Astrocyte (in vitro differentiated cells and primary cell): ENCODE measurements around the gene EVC. TPM values are rescaled to one million over a fixed set of nuclear protein-coding genes. Genes with fewer than 3 reads are reported as not detected.

Source experiments
- DNase-seq: peaks from one replicate; pipeline ENCODE4 v3.0.0-alpha.2; 2010; ENCODE audit warnings: low read depth
- FAIRE-seq: peaks from 2 replicates; lab custom pipeline; 2011; peaks lifted over from hg19 to GRCh38; lab: Jason Lieb, UNC
- H2AFZ ChIP-seq: 2 replicates; pipeline ENCODE4 v1.6.0; 2012; ENCODE audit warnings: low read depth, low read length, inconsistent platforms
- H3K27ac ChIP-seq: 2 replicates; pipeline ENCODE4 v1.5.1; 2011; ENCODE audit warnings: low read depth, low read length, inconsistent platforms
- H3K27me3 ChIP-seq: 2 replicates; pipeline ENCODE4 v1.6.0; 2011; ENCODE audit warnings: low read length, inconsistent platforms; ENCODE audit not compliant: insufficient read depth
- H3K36me3 ChIP-seq: 2 replicates; pipeline ENCODE4 v1.5.1; 2011; ENCODE audit warnings: low read length, inconsistent platforms; ENCODE audit not compliant: insufficient read depth
- H3K4me1 ChIP-seq: 2 replicates; pipeline ENCODE4 v1.5.1; 2011; ENCODE audit warnings: low read length, inconsistent platforms; ENCODE audit not compliant: insufficient read depth
- H3K4me2 ChIP-seq: 2 replicates; pipeline ENCODE4 v1.6.0; 2012; ENCODE audit warnings: low read length, inconsistent platforms
- H3K4me3 ChIP-seq: 2 replicates; pipeline ENCODE4 v1.5.1; 2011; ENCODE audit warnings: low read depth, mild to moderate bottlenecking, low read length, inconsistent platforms; ENCODE audit not compliant: insufficient read depth
- H3K79me2 ChIP-seq: 2 replicates; pipeline ENCODE4 v1.6.0; 2012; ENCODE audit warnings: mild to moderate bottlenecking, low read length, inconsistent platforms; ENCODE audit not compliant: insufficient read depth
- H3K9ac ChIP-seq: 2 replicates; pipeline ENCODE4 v1.6.0; 2012; ENCODE audit warnings: mild to moderate bottlenecking, low read length, inconsistent platforms
- H3K9me3 ChIP-seq: 2 replicates; pipeline ENCODE4 v1.5.1; 2012; ENCODE audit warnings: low read depth, mild to moderate bottlenecking, low read length, inconsistent platforms; ENCODE audit not compliant: insufficient read depth
- H4K20me1 ChIP-seq: 2 replicates; pipeline ENCODE4 v1.6.0; 2012; ENCODE audit warnings: low read length, inconsistent platforms; ENCODE audit not compliant: insufficient read depth
- H3K27ac Mint-ChIP-seq: one replicate; pipeline ENCODE4 v1.8.0; 2021; ENCODE audit warnings: mild to moderate bottlenecking, mixed read lengths; ENCODE audit not compliant: unreplicated experiment
- H3K27me3 Mint-ChIP-seq: one replicate; pipeline ENCODE4 v1.8.0; 2021; ENCODE audit warnings: low read depth, mixed read lengths; ENCODE audit not compliant: unreplicated experiment
- H3K36me3 Mint-ChIP-seq: one replicate; pipeline ENCODE4 v1.8.0; 2021; ENCODE audit warnings: low read depth, mixed read lengths; ENCODE audit not compliant: unreplicated experiment
- H3K4me1 Mint-ChIP-seq: one replicate; pipeline ENCODE4 v1.8.0; 2021; ENCODE audit warnings: low read depth, mixed read lengths; ENCODE audit not compliant: unreplicated experiment
- H3K4me3 Mint-ChIP-seq: one replicate; pipeline ENCODE4 v1.8.0; 2021; ENCODE audit warnings: mild to moderate bottlenecking, moderate library complexity, mixed read lengths; ENCODE audit not compliant: unreplicated experiment
- H3K9me3 Mint-ChIP-seq: one replicate; pipeline ENCODE4 v1.8.0; 2021; ENCODE audit warnings: mild to moderate bottlenecking, mixed read lengths; ENCODE audit not compliant: unreplicated experiment
- EZH2 ChIP-seq: IDR thresholded peaks from 2 replicates; pipeline ENCODE4 v1.6.1; 2012; ENCODE audit warnings: mild to moderate bottlenecking, low read length, inconsistent platforms; ENCODE audit not compliant: insufficient read depth
- total RNA-seq: library from RNA; stranded (reverse); gene quantifications from 2 replicates; pipeline ENCODE4 v1.2.1, GENCODE V29; 2021
- TF ChIP-seq, protein P1 (sequence below): IDR thresholded peaks from 2 replicates; pipeline ENCODE4 v1.5.1; 2011; ENCODE audit warnings: low read depth, mild to moderate bottlenecking, inconsistent platforms, low read length, moderate library complexity; ENCODE audit not compliant: insufficient read depth

EVC gene
- total RNA-seq, 1 donor from 2014 or later: 23.9 TPM

DNA sequence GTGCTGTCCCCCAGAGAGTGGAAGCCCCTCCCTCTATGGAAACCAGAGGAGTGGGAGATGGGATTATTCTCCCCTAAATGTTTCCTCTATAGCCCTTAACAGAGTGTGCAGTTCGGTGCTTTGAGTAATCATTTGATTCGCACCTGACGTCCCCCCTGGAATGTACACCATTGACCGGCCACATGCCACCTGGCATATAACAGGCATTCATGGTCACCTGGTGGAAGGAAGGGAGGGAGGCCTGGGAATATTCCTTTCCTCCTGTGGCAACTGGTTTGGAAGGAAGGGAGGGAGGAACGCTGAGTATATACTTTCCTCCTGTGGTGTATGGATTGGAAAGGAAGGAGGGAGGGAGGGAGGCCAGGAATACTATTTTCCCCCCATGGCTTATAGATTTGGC, 104.6 kb downstream of the EVC start:
- H3K4me3 ChIP-seq: no peak overlapping the region
- H3K9me3 ChIP-seq: no peaks in the 10 kb centered on the region
- no peaks in the 10 kb centered on the region for H3K4me1 Mint-ChIP-seq
- no peak overlapping the region for H3K27ac ChIP-seq
- H3K79me2 ChIP-seq: peaks cover 10% of the 10 kb centered on the region
- no peaks in the 10 kb centered on the region for H3K27me3 ChIP-seq
- H2AFZ ChIP-seq: no peak overlapping the region
- no peak overlapping the region for H3K4me3 Mint-ChIP-seq
- H3K9me3 Mint-ChIP-seq: no peaks in the 10 kb centered on the region
- no peaks in the 10 kb centered on the region for H3K27me3 Mint-ChIP-seq
- no peak for DNase-seq
- no peak overlapping the region for H3K4me2 ChIP-seq
- no peaks in the 10 kb centered on the region for H3K4me1 ChIP-seq
- no peak for FAIRE-seq
- peaks cover 79% of the 10 kb centered on the region for H4K20me1 ChIP-seq
- peaks cover 50% of the 10 kb centered on the region for H3K36me3 ChIP-seq
- peaks cover 37% of the 10 kb centered on the region for H3K36me3 Mint-ChIP-seq
- TF ChIP-seq EZH2: no peak
- TF ChIP-seq, protein P1, sequence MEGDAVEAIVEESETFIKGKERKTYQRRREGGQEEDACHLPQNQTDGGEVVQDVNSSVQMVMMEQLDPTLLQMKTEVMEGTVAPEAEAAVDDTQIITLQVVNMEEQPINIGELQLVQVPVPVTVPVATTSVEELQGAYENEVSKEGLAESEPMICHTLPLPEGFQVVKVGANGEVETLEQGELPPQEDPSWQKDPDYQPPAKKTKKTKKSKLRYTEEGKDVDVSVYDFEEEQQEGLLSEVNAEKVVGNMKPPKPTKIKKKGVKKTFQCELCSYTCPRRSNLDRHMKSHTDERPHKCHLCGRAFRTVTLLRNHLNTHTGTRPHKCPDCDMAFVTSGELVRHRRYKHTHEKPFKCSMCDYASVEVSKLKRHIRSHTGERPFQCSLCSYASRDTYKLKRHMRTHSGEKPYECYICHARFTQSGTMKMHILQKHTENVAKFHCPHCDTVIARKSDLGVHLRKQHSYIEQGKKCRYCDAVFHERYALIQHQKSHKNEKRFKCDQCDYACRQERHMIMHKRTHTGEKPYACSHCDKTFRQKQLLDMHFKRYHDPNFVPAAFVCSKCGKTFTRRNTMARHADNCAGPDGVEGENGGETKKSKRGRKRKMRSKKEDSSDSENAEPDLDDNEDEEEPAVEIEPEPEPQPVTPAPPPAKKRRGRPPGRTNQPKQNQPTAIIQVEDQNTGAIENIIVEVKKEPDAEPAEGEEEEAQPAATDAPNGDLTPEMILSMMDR: no peak
- no peak overlapping the region for H3K9ac ChIP-seq
- no peak overlapping the region for H3K27ac Mint-ChIP-seq

DNA sequence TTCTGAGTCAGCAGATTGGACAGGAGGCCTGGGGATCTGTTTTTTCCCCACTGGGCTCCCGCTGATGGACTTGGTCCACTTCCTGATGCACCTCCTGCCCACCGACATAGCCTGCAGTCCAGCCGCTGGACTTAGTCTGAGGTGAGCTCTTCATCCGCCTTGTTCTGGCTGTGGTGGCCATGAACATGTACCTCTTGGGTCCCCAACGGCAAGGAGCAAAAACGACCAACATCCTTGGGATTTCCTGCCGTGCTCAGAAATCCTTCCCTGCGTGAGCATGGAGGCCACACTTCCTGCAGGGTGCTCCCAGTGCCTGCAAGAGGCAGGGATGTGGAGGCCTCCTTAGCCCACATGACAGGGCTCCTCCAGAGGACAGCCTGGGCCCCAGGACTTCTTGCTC, 105.1 kb downstream of the EVC start:
- H4K20me1 ChIP-seq: peaks cover 84% of the 10 kb centered on the region
- H2AFZ ChIP-seq: no peak overlapping the region
- H3K9ac ChIP-seq: no peak overlapping the region
- no peak for FAIRE-seq
- peaks cover 35% of the 10 kb centered on the region for H3K36me3 Mint-ChIP-seq
- peaks cover 10% of the 10 kb centered on the region for H3K79me2 ChIP-seq
- H3K4me2 ChIP-seq: no peak overlapping the region
- H3K4me3 ChIP-seq: no peak overlapping the region
- H3K9me3 Mint-ChIP-seq: no peaks in the 10 kb centered on the region
- H3K27me3 Mint-ChIP-seq: no peaks in the 10 kb centered on the region
- no peaks in the 10 kb centered on the region for H3K27me3 ChIP-seq
- no peaks in the 10 kb centered on the region for H3K4me1 Mint-ChIP-seq
- H3K27ac Mint-ChIP-seq: no peak overlapping the region
- no peak overlapping the region for H3K27ac ChIP-seq
- TF ChIP-seq EZH2: no peak
- TF ChIP-seq, protein P1: no peak
- H3K9me3 ChIP-seq: no peaks in the 10 kb centered on the region
- H3K4me1 ChIP-seq: no peaks in the 10 kb centered on the region
- DNase-seq: no peak
- H3K36me3 ChIP-seq: peaks cover 50% of the 10 kb centered on the region
- H3K4me3 Mint-ChIP-seq: no peak overlapping the region

DNA sequence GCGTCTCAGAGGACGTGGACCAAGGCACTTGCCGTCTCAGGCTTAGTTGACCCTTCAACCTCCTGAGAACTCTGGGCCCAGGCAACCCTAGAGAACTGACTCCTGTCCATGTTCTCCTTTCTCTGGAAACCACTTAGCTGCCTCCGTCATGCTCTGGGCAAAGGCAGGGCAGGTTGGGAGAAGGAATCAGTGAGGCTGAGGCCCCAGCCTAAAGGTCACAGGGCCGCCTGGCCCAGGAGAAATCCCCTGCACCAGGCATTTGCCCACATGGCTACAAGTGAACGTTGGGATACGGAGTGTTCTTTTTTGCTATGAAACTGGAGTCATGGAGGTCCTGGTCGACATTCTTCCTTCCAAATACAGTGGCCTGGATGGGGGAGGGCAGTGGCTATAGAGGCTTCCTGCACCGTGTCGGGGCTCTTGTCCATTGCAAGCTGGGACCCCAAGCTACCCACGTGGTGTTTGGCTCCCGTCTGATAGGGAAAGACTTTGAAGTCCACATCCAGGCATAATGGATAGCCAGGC, 105.9 kb downstream of the EVC start:
- Histone ChIP-seq H3K4me2 (no peak overlapping the region), H2AFZ (no peak overlapping the region), H3K9me3 (no peaks in the 10 kb centered on the region), H4K20me1 (peaks cover 92% of the 10 kb centered on the region), H3K27ac (no peak overlapping the region), H3K4me1 (no peaks in the 10 kb centered on the region), H3K27me3 (no peaks in the 10 kb centered on the region), H3K79me2 (peaks cover 10% of the 10 kb centered on the region), H3K9ac (no peak overlapping the region), H3K36me3 (peaks cover 51% of the 10 kb centered on the region), H3K4me3 (no peak overlapping the region)
- Mint-ChIP-seq H3K27ac (no peak overlapping the region), H3K9me3 (no peaks in the 10 kb centered on the region), H3K27me3 (no peaks in the 10 kb centered on the region), H3K4me3 (no peak overlapping the region), H3K4me1 (no peaks in the 10 kb centered on the region), H3K36me3 (peaks cover 38% of the 10 kb centered on the region)
- no peak for TF ChIP-seq EZH2
- TF ChIP-seq, protein P1: no peak
- FAIRE-seq (no peak), DNase-seq (no peak)
